Glomerular endothelial cell (primary cell): ENCODE results near the gene C18orf63. TPM values are rescaled to one million over a fixed set of nuclear protein-coding genes. Genes with fewer than 3 reads are reported as not detected.

Experiments used
- DNase-seq: peaks from one replicate; pipeline ENCODE4 v3.0.0-alpha.2; 2011; ENCODE audit warnings: low read depth, low spot score; ENCODE audit errors: extremely low read depth
- total RNA-seq: library from RNA; depleted of rRNA; stranded (reverse); fragments of >200 nt; gene quantifications from 2 replicates; pipeline ENCODE4 v1.2.3, GENCODE V29; 2015

C18orf63 gene
- total RNA-seq, 1 donor from 2014 or later, result not detected

- no peak for DNase-seq
Observed at GRCh38 chr18:74373428-74373827, 57.8 kb downstream of the C18orf63 start.

GRCh38 chr18:74375999-74376398 is 60.4 kb downstream of the C18orf63 start:
- DNase-seq, result no peak

- no peak for DNase-seq
Observed at GRCh38 chr18:74376523-74376922, 60.9 kb downstream of the C18orf63 start.

- no peak for DNase-seq
Observed at GRCh38 chr18:74377776-74378175, 62.1 kb downstream of the C18orf63 start.

GRCh38 chr18:74378179-74378682 is 62.6 kb downstream of the C18orf63 start:
- DNase-seq, result no peak

- DNase-seq, result no peak
Observed at GRCh38 chr18:74380916-74381315, 65.3 kb downstream of the C18orf63 start.

- DNase-seq, result no peak
Observed at GRCh38 chr18:74381621-74382295, 66.1 kb downstream of the C18orf63 start.

GRCh38 chr18:74382481-74383017 is 66.9 kb downstream of the C18orf63 start:
- no peak for DNase-seq

- DNase-seq, result no peak
Observed at GRCh38 chr18:74387383-74387782, 71.7 kb downstream of the C18orf63 start.

GRCh38 chr18:74388227-74388626 is 72.6 kb downstream of the C18orf63 start:
- DNase-seq, result no peak

- DNase-seq, result no peak
Observed at GRCh38 chr18:74389171-74389927, 73.7 kb downstream of the C18orf63 start.

- no peak for DNase-seq
Observed at GRCh38 chr18:74389991-74390390, 74.4 kb downstream of the C18orf63 start.

GRCh38 chr18:74390900-74391299 is 75.3 kb downstream of the C18orf63 start:
- DNase-seq, result no peak

- no peak for DNase-seq
Observed at GRCh38 chr18:74392323-74392722, 76.7 kb downstream of the C18orf63 start.

GRCh38 chr18:74395006-74395405 is 79.4 kb downstream of the C18orf63 start:
- DNase-seq, result no peak

GRCh38 chr18:74395648-74396154 is 80.1 kb downstream of the C18orf63 start:
- DNase-seq, result no peak

- no peak for DNase-seq
Observed at GRCh38 chr18:74396171-74397169, 80.8 kb downstream of the C18orf63 start.

GRCh38 chr18:74397572-74397971 is 81.9 kb downstream of the C18orf63 start:
- no peak for DNase-seq

- no peak for DNase-seq
Observed at GRCh38 chr18:74399091-74399887, 83.7 kb downstream of the C18orf63 start.

GRCh38 chr18:74400813-74401212 is 85.2 kb downstream of the C18orf63 start:
- DNase-seq, result no peak
